ENCODE data around the gene CNTNAP5.
A peak's percentile ranks its signal among the peaks of the same experiment; 100 is the strongest.

Gene CNTNAP5

DNA sequence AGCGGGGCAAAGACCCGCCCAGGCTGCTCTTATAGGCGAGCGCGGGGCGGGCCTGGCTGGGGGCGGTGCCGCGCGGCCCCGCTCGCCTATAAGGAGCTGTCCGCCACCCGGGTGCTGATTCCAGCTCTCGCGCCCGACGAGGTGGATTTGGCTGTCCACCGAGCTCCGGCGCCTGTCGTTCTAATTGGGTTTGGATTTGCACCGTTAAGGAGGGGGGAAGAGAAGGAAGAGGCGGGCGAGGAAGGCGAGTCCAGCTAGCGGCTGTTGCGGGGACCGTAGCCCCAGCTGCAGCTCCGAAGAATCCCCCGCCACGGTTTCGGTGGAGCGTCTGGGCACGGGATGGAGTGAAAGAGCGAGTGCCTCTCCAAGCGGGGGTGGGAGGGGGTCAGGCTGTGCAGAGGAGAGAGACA lies at the start of gene CNTNAP5:
Gene CNTNAP5 (plus strand): TSS at position 117 of the 410 bp plus-strand sequence. CDS start 364 bp downstream, outside the sequence.
- TF ChIP-seq, protein P1, sequence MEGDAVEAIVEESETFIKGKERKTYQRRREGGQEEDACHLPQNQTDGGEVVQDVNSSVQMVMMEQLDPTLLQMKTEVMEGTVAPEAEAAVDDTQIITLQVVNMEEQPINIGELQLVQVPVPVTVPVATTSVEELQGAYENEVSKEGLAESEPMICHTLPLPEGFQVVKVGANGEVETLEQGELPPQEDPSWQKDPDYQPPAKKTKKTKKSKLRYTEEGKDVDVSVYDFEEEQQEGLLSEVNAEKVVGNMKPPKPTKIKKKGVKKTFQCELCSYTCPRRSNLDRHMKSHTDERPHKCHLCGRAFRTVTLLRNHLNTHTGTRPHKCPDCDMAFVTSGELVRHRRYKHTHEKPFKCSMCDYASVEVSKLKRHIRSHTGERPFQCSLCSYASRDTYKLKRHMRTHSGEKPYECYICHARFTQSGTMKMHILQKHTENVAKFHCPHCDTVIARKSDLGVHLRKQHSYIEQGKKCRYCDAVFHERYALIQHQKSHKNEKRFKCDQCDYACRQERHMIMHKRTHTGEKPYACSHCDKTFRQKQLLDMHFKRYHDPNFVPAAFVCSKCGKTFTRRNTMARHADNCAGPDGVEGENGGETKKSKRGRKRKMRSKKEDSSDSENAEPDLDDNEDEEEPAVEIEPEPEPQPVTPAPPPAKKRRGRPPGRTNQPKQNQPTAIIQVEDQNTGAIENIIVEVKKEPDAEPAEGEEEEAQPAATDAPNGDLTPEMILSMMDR (IDR thresholded peaks at IDR 0.05; ENCODE audit: low read depth, low read length), result no peak
- no peak for TF ChIP-seq EZH2phosphoT487 (IDR thresholded peaks at IDR 0.05; ENCODE audit: low read depth)
- Histone ChIP-seq H3K4me1 (ENCODE audit: low read length) (peaks cover 4% of the 10 kb centered on the region; the same call in 1 of the 2 replicates), H3K27ac (ENCODE audit: low read length) (no peak within 1 kb of the TSS), H4K20me1 (ENCODE audit: insufficient read depth, low read length) (no peaks in the 10 kb centered on the region), H3K27me3 (ENCODE audit: low read depth, low read length) (0 out of 2 replicates have a peak, but pooled peaks cover 4% of the 10 kb centered on the region), H3K4me2 (ENCODE audit: low read length) (no peak within 1 kb of the TSS), H3K9ac (ENCODE audit: low read length) (no peak within 1 kb of the TSS), H3K79me2 (ENCODE audit: low read length) (no peaks in the 10 kb centered on the region), H3K36me3 (replicated peaks; ENCODE audit: low read depth, low read length) (no peaks in the 10 kb centered on the region), H3K4me3 (ENCODE audit: low read length) (no peak within 1 kb of the TSS), H3K9me3 (ENCODE audit: insufficient read depth, low read length) (no peaks in the 10 kb centered on the region), H2AFZ (ENCODE audit: low read depth, low read length) (no peak within 1 kb of the TSS)

DNA sequence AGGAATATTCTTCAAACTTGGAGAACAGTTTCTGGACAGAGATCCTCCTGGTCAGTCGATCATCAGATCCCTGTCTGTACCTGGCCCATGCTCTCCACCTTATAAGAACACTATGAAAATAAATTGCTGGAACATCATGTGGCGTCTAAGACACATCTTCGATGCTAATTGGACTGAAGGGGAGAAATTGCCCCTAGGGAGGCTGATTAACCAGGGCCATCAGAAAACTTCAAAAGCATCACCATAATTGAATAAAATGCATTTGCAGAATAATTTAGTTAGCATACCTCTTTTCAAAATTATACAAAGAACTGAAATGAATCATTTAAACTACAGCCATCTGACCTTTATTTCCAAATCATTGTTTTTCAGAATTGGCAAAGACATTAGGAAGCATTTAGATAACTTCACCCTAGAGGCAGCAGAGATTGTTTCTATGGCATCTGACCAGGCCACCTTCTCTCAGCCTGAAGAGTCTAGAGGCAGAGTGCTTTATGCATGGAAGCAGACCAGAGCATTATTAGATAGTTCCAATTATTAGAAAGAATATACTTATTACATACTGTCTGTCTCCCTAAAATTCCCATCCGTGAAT lies 48.9 kb upstream of the CNTNAP5 start:
- Histone ChIP-seq H2AFZ (ENCODE audit: low read depth, low read length) (no peak overlapping the region), H3K9ac (ENCODE audit: low read length) (no peak overlapping the region), H4K20me1 (ENCODE audit: insufficient read depth, low read length) (no peaks in the 10 kb centered on the region), H3K79me2 (ENCODE audit: low read length) (no peaks in the 10 kb centered on the region), H3K4me3 (ENCODE audit: low read length) (no peak overlapping the region), H3K4me2 (ENCODE audit: low read length) (no peak overlapping the region), H3K27ac (ENCODE audit: low read length) (no peak overlapping the region), H3K4me1 (ENCODE audit: low read length) (peaks cover 11% of the 10 kb centered on the region), H3K9me3 (ENCODE audit: insufficient read depth, low read length) (no peaks in the 10 kb centered on the region), H3K36me3 (replicated peaks; ENCODE audit: low read depth, low read length) (no peaks in the 10 kb centered on the region), H3K27me3 (ENCODE audit: low read depth, low read length) (peaks cover 12% of the 10 kb centered on the region; the same call in 1 of the 2 replicates)
- TF ChIP-seq, protein P1 (IDR thresholded peaks at IDR 0.05; ENCODE audit: low read depth, low read length), result no peak
- TF ChIP-seq EZH2phosphoT487 (IDR thresholded peaks at IDR 0.05; ENCODE audit: low read depth), result no peak

DNA sequence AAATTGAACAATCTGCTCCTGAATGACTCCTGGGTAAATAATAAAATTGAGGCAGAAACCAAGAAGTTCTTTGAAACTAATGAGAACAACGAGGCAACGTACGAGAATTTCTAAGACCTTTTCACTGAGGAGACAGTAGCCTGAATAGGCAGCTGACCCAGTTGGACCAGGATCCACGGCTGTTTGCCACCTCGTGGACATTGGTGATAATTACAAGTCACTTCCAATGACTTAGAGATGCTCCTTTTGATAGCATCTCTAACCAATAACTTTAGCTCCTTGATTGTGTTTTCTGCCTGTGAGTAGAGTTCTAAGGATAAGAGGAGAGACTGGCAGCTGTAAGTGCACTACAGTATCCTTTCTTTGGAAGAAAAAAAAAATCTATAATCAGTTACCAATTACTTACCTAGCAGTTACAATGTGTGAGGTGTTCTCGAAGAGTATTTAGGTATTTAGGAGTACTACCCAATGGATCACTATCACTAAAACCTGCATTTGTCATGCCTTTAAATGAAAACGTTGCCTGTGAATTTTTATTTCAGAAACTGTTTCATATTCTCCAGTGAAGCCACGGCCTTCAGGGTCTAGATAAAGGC lies 31.3 kb upstream of the CNTNAP5 start:
- Histone ChIP-seq H4K20me1 (ENCODE audit: insufficient read depth, low read length) (no peaks in the 10 kb centered on the region), H3K4me2 (ENCODE audit: low read length) (peak overlapping the region; percentile 62), H3K9me3 (ENCODE audit: insufficient read depth, low read length) (no peaks in the 10 kb centered on the region), H3K4me3 (ENCODE audit: low read length) (peak overlapping the region; percentile 42), H3K36me3 (replicated peaks; ENCODE audit: low read depth, low read length) (no peaks in the 10 kb centered on the region), H2AFZ (ENCODE audit: low read depth, low read length) (no peak overlapping the region), H3K79me2 (ENCODE audit: low read length) (no peaks in the 10 kb centered on the region), H3K9ac (ENCODE audit: low read length) (no peak overlapping the region), H3K27ac (ENCODE audit: low read length) (no peak overlapping the region), H3K4me1 (ENCODE audit: low read length) (no peaks in the 10 kb centered on the region), H3K27me3 (ENCODE audit: low read depth, low read length) (no peaks in the 10 kb centered on the region)
- TF ChIP-seq, protein P1 (IDR thresholded peaks at IDR 0.05; ENCODE audit: low read depth, low read length), result peak; percentile 66
- no peak for TF ChIP-seq EZH2phosphoT487 (IDR thresholded peaks at IDR 0.05; ENCODE audit: low read depth)

DNA sequence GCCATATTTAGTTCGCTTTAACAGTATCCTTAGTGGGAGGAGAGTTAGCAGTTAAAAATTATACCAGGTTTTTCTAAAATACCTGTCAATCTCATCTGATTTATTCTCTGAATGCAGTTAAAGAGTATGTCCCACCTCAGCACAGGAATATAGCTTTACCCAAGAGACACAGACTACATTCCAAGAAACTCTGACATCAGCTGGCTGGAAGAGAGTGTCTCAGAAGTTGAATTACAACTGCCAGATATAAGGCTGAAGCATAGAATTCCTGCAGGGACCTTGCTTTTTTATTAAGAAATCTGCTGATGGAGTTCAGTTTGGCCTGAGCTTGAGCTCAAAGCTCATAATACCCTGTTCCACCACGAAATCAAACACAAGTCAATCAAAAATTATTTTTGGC lies 25.4 kb upstream of the CNTNAP5 start:
- Histone ChIP-seq H3K27me3 (ENCODE audit: low read depth, low read length) (no peaks in the 10 kb centered on the region), H3K9me3 (ENCODE audit: insufficient read depth, low read length) (no peaks in the 10 kb centered on the region), H2AFZ (ENCODE audit: low read depth, low read length) (no peak overlapping the region), H3K4me1 (ENCODE audit: low read length) (no peaks in the 10 kb centered on the region), H3K9ac (ENCODE audit: low read length) (no peak overlapping the region), H3K4me3 (ENCODE audit: low read length) (no peak overlapping the region), H3K79me2 (ENCODE audit: low read length) (no peaks in the 10 kb centered on the region), H3K36me3 (replicated peaks; ENCODE audit: low read depth, low read length) (no peaks in the 10 kb centered on the region), H3K27ac (ENCODE audit: low read length) (no peak overlapping the region), H4K20me1 (ENCODE audit: insufficient read depth, low read length) (no peaks in the 10 kb centered on the region), H3K4me2 (ENCODE audit: low read length) (no peak overlapping the region)
- TF ChIP-seq, protein P1 (IDR thresholded peaks at IDR 0.05; ENCODE audit: low read depth, low read length), result no peak
- no peak for TF ChIP-seq EZH2phosphoT487 (IDR thresholded peaks at IDR 0.05; ENCODE audit: low read depth)
